DOHH2 (cell line): ENCODE results near the gene GNAS-AS1.
A peak's percentile ranks its signal among the peaks of the same experiment; 100 is the strongest.

Source experiments
- H3F3A ChIP-seq: fragments of 200-600 bp; sonication (generic), shearing (Covaris generic); 2 replicates; pipeline ENCODE4 v1.6.0; 2016; ENCODE audit warnings: antibody characterized with exemption, mild to moderate bottlenecking; ENCODE audit not compliant: control insufficient read depth, insufficient read depth
- H3K27ac ChIP-seq: fragments of 200-600 bp; sonication (generic); 2 replicates; pipeline ENCODE4 v1.5.1; 2014; ENCODE audit warnings: low read depth, mild to moderate bottlenecking, low read length, moderate library complexity
- H3K27me3 ChIP-seq: fragments of 200-600 bp; sonication (generic); 2 replicates; pipeline ENCODE4 v1.6.1; 2014; ENCODE audit warnings: mild to moderate bottlenecking, low read length, mixed read lengths; ENCODE audit not compliant: control insufficient read depth
- H3K36me3 ChIP-seq: fragments of 200-600 bp; sonication (generic); 2 replicates; pipeline ENCODE4 v1.6.1; 2014; ENCODE audit warnings: mild to moderate bottlenecking, low read length, moderate library complexity, mixed read lengths; ENCODE audit not compliant: control insufficient read depth
- H3K4me1 ChIP-seq: fragments of 200-600 bp; sonication (generic); 2 replicates; pipeline ENCODE4 v1.6.1; 2014; ENCODE audit warnings: mild to moderate bottlenecking, low read length, mixed read lengths; ENCODE audit not compliant: control insufficient read depth
- H3K4me2 ChIP-seq: fragments of 200-600 bp; sonication (generic); 2 replicates; pipeline ENCODE4 v1.6.0; 2014; ENCODE audit warnings: mild to moderate bottlenecking, low read length, moderate library complexity
- H3K4me3 ChIP-seq: fragments of 200-600 bp; sonication (generic); 2 replicates; pipeline ENCODE4 v1.5.1; 2014; ENCODE audit warnings: mild to moderate bottlenecking, low read length, mixed read lengths
- H3K79me2 ChIP-seq: fragments of 200-600 bp; sonication (generic); 2 replicates; pipeline ENCODE4 v1.6.1; 2014; ENCODE audit warnings: mild to moderate bottlenecking, low read length, mixed read lengths; ENCODE audit not compliant: control insufficient read depth
- H3K9me2 ChIP-seq: fragments of 200-600 bp; sonication (generic); replicated peaks from 2 replicates; pipeline ENCODE4 v1.6.1; 2014; ENCODE audit warnings: mild to moderate bottlenecking, low read length, mixed read lengths; ENCODE audit not compliant: control insufficient read depth
- H3K9me3 ChIP-seq: fragments of 200-600 bp; sonication (generic); 2 replicates; pipeline ENCODE4 v1.6.1; 2014; ENCODE audit warnings: antibody characterized with exemption, low read length, mixed read lengths; ENCODE audit not compliant: control insufficient read depth, insufficient read depth
- H4K20me1 ChIP-seq: fragments of 200-600 bp; sonication (generic); 2 replicates; pipeline ENCODE4 v1.6.0; 2014; ENCODE audit warnings: low read depth, mild to moderate bottlenecking, antibody characterized with exemption, low read length, moderate library complexity; ENCODE audit not compliant: control insufficient read depth, insufficient read depth
- CTCF ChIP-seq: fragments of 200-600 bp; sonication (generic); IDR thresholded peaks from one replicate; pipeline ENCODE4 v1.5.1; 2014; ENCODE audit warnings: antibody characterized with exemption, mild to moderate bottlenecking, low read depth, low read length; ENCODE audit not compliant: poor library complexity, severe bottlenecking
- EZH2phosphoT487 ChIP-seq: fragments of 200-600 bp; sonication (generic); IDR thresholded peaks from 2 replicates; pipeline ENCODE4 v1.6.1; 2017; ENCODE audit warnings: borderline replicate concordance, mild to moderate bottlenecking, antibody characterized with exemption, low read length, moderate library complexity, mixed read lengths

GNAS-AS1 gene

GRCh38 chr20:58853466-58853865, 2.8 kb upstream of the GNAS-AS1 start:
- TF ChIP-seq EZH2phosphoT487 (no peak), CTCF (no peak)
- Histone ChIP-seq H3K27ac (no peak overlapping the region), H3K4me3 (no peak overlapping the region), H3K27me3 (peaks cover 41% of the 10 kb centered on the region), H3K4me2 (no peak overlapping the region), H3K4me1 (peaks cover 21% of the 10 kb centered on the region), H3F3A (no peaks in the 10 kb centered on the region), H3K9me2 (no peaks in the 10 kb centered on the region), H3K9me3 (no peaks in the 10 kb centered on the region), H3K36me3 (peaks cover 2% of the 10 kb centered on the region; the same call in 1 of the 2 replicates), H4K20me1 (no peaks in the 10 kb centered on the region), H3K79me2 (peaks cover 25% of the 10 kb centered on the region)

- peak; percentile 57 for TF ChIP-seq CTCF
- no peak for TF ChIP-seq EZH2phosphoT487
- Histone ChIP-seq H3K36me3 (peaks cover 6% of the 10 kb centered on the region; the same call in 1 of the 2 replicates), H3K9me2 (no peaks in the 10 kb centered on the region), H3K4me2 (peak within 1 kb of the TSS; percentile 86), H3F3A (no peaks in the 10 kb centered on the region), H3K27me3 (peaks cover 35% of the 10 kb centered on the region), H3K4me3 (peak within 1 kb of the TSS; percentile 80), H3K4me1 (peaks cover 21% of the 10 kb centered on the region), H3K9me3 (no peaks in the 10 kb centered on the region), H4K20me1 (no peaks in the 10 kb centered on the region), H3K79me2 (peaks cover 32% of the 10 kb centered on the region), H3K27ac (no peak within 1 kb of the TSS)
Measured at GRCh38 chr20:58852543-58853271, 2.0 kb upstream of the GNAS-AS1 start, which contains the start of gene GNAS. GNAS (plus strand) TSS chr20:58852716.

GRCh38 chr20:58851969-58852458, 1.3 kb upstream of the GNAS-AS1 start:
- Histone ChIP-seq H3K27me3 (peaks cover 29% of the 10 kb centered on the region), H3K4me2 (peak overlapping the region; percentile 86), H3K4me3 (peak overlapping the region; percentile 80)

More at GRCh38 chr20:58851969-58852458, 1.3 kb upstream of the GNAS-AS1 start:
- Histone ChIP-seq H3K9me3 (no peaks in the 10 kb centered on the region), H3K9me2 (no peaks in the 10 kb centered on the region), H3K79me2 (peaks cover 39% of the 10 kb centered on the region), H3K27ac (no peak overlapping the region), H3K36me3 (peaks cover 7% of the 10 kb centered on the region; the same call in 1 of the 2 replicates), H3F3A (no peaks in the 10 kb centered on the region), H3K4me1 (peaks cover 21% of the 10 kb centered on the region), H4K20me1 (no peaks in the 10 kb centered on the region)
- no peak for TF ChIP-seq EZH2phosphoT487
- no peak for TF ChIP-seq CTCF
